ENCODE results near the gene ZFHX3. TPM values are rescaled to one million over a fixed set of nuclear protein-coding genes. Genes with fewer than 3 reads are reported as not detected.

Gene ZFHX3
- total RNA-seq, 2 experiments from 2014 or later = 0.21 to 0.68 TPM

GRCh38 chr16:72946063-72946462, 101.9 kb downstream of the ZFHX3 start:
- H3K9me3 Mint-ChIP-seq = no peaks in the 10 kb centered on the region
- DNase-seq = no peak
- no peaks in the 10 kb centered on the region for H3K4me1 Mint-ChIP-seq (ENCODE audit: low read depth)
- no peaks in the 10 kb centered on the region for H3K36me3 Mint-ChIP-seq
- intact Hi-C loops (cut with micrococcal nuclease) = no loop called here
- no peak overlapping the region for H3K4me3 Mint-ChIP-seq
- ChIA-PET POLR2A (no interaction called here), CTCF (no interaction called here)
- no peaks in the 10 kb centered on the region for H3K27me3 Mint-ChIP-seq
- H3K27ac Mint-ChIP-seq = no peak overlapping the region

- H3K4me3 Mint-ChIP-seq = no peak overlapping the region
- POLR2A ChIA-PET = no interaction called here
- H3K36me3 Mint-ChIP-seq = no peaks in the 10 kb centered on the region
- H3K9me3 Mint-ChIP-seq = no peaks in the 10 kb centered on the region
- H3K27ac Mint-ChIP-seq = no peak overlapping the region
- H3K27me3 Mint-ChIP-seq = no peaks in the 10 kb centered on the region
- no peaks in the 10 kb centered on the region for H3K4me1 Mint-ChIP-seq (ENCODE audit: low read depth)
- DNase-seq = no peak
- CTCF ChIA-PET = no interaction called here
- intact Hi-C loops (cut with micrococcal nuclease) = no loop called here
These were observed 102.3 kb downstream of the ZFHX3 start for GRCh38 chr16:72945611-72946010.

GRCh38 chr16:72944757-72945485, 103.0 kb downstream of the ZFHX3 start:
- Mint-ChIP-seq H3K27me3 (no peaks in the 10 kb centered on the region), H3K27ac (no peak overlapping the region), H3K4me1 (ENCODE audit: low read depth) (no peaks in the 10 kb centered on the region), H3K4me3 (no peak overlapping the region), H3K36me3 (no peaks in the 10 kb centered on the region), H3K9me3 (no peaks in the 10 kb centered on the region)
- POLR2A ChIA-PET = no interaction called here
- intact Hi-C loops (cut with micrococcal nuclease) = no loop called here
- CTCF ChIA-PET = no interaction called here
- no peak for DNase-seq

- ChIA-PET POLR2A (no interaction called here), CTCF (no interaction called here)
- H3K4me1 Mint-ChIP-seq (ENCODE audit: low read depth) = no peaks in the 10 kb centered on the region
- intact Hi-C loops (cut with micrococcal nuclease) = no loop called here
- H3K27me3 Mint-ChIP-seq = no peaks in the 10 kb centered on the region
- no peak overlapping the region for H3K4me3 Mint-ChIP-seq
- no peak overlapping the region for H3K27ac Mint-ChIP-seq
- no peaks in the 10 kb centered on the region for H3K36me3 Mint-ChIP-seq
- H3K9me3 Mint-ChIP-seq = no peaks in the 10 kb centered on the region
- no peak for DNase-seq
These were observed 105.9 kb downstream of the ZFHX3 start for GRCh38 chr16:72942021-72942420.

GRCh38 chr16:72940886-72941285, 107.0 kb downstream of the ZFHX3 start:
- Mint-ChIP-seq H3K36me3 (no peaks in the 10 kb centered on the region), H3K27me3 (no peaks in the 10 kb centered on the region), H3K27ac (no peak overlapping the region), H3K9me3 (no peaks in the 10 kb centered on the region), H3K4me1 (ENCODE audit: low read depth) (no peaks in the 10 kb centered on the region), H3K4me3 (no peak overlapping the region)
- intact Hi-C loops (cut with micrococcal nuclease) = no loop called here
- POLR2A ChIA-PET = no interaction called here
- CTCF ChIA-PET = no interaction called here
- DNase-seq = no peak

- Mint-ChIP-seq H3K9me3 (no peaks in the 10 kb centered on the region), H3K4me1 (ENCODE audit: low read depth) (no peaks in the 10 kb centered on the region), H3K36me3 (no peaks in the 10 kb centered on the region), H3K27ac (no peak overlapping the region), H3K4me3 (no peak overlapping the region), H3K27me3 (peaks cover 2% of the 10 kb centered on the region)
- POLR2A ChIA-PET = no interaction called here
- CTCF ChIA-PET = no interaction called here
- intact Hi-C loops (cut with micrococcal nuclease) = no loop called here
- DNase-seq = no peak
These were observed 108.7 kb downstream of the ZFHX3 start for GRCh38 chr16:72939247-72939646.

- Mint-ChIP-seq H3K4me3 (no peak overlapping the region), H3K9me3 (no peaks in the 10 kb centered on the region), H3K36me3 (no peaks in the 10 kb centered on the region), H3K27ac (no peak overlapping the region), H3K27me3 (peaks cover 2% of the 10 kb centered on the region), H3K4me1 (ENCODE audit: low read depth) (no peaks in the 10 kb centered on the region)
- no peak for DNase-seq
- POLR2A ChIA-PET = no interaction called here
- intact Hi-C loops (cut with micrococcal nuclease) = no loop called here
- CTCF ChIA-PET = no interaction called here
These were observed 109.1 kb downstream of the ZFHX3 start for GRCh38 chr16:72938795-72939164.

- no peak overlapping the region for H3K27ac Mint-ChIP-seq
- ChIA-PET CTCF (no interaction called here), POLR2A (no interaction called here)
- no peaks in the 10 kb centered on the region for H3K36me3 Mint-ChIP-seq
- no peaks in the 10 kb centered on the region for H3K9me3 Mint-ChIP-seq
- intact Hi-C loops (cut with micrococcal nuclease) = no loop called here
- peaks cover 2% of the 10 kb centered on the region for H3K27me3 Mint-ChIP-seq
- no peak overlapping the region for H3K4me3 Mint-ChIP-seq
- no peak for DNase-seq
- H3K4me1 Mint-ChIP-seq (ENCODE audit: low read depth) = no peaks in the 10 kb centered on the region
These were observed 109.8 kb downstream of the ZFHX3 start for GRCh38 chr16:72937916-72938794.

GRCh38 chr16:72937360-72937759, 110.6 kb downstream of the ZFHX3 start:
- intact Hi-C loops (cut with micrococcal nuclease) = no loop called here

GRCh38 chr16:72936408-72936807, 111.5 kb downstream of the ZFHX3 start:
- Mint-ChIP-seq H3K27ac (no peak overlapping the region), H3K9me3 (no peaks in the 10 kb centered on the region), H3K36me3 (no peaks in the 10 kb centered on the region), H3K4me3 (no peak overlapping the region), H3K27me3 (peaks cover 2% of the 10 kb centered on the region), H3K4me1 (ENCODE audit: low read depth) (no peaks in the 10 kb centered on the region)
- CTCF ChIA-PET = interaction anchor here (0.5 kb wide), 1 partner anchor 99 kb away, joined by 3 read pairs; no protein-coding TSS in a partner anchor
- POLR2A ChIA-PET = no interaction called here
- DNase-seq = no peak
- intact Hi-C loops (cut with micrococcal nuclease) = no loop called here

More at GRCh38 chr16:72937360-72937759, 110.6 kb downstream of the ZFHX3 start:
- DNase-seq = no peak
- Mint-ChIP-seq H3K27me3 (peaks cover 2% of the 10 kb centered on the region), H3K27ac (no peak overlapping the region), H3K36me3 (no peaks in the 10 kb centered on the region), H3K4me3 (no peak overlapping the region), H3K4me1 (ENCODE audit: low read depth) (no peaks in the 10 kb centered on the region), H3K9me3 (no peaks in the 10 kb centered on the region)
- ChIA-PET CTCF (no interaction called here), POLR2A (no interaction called here)

GRCh38 chr16:72935896-72936295, 112.0 kb downstream of the ZFHX3 start:
- ChIA-PET POLR2A (no interaction called here), CTCF (no interaction called here)
- intact Hi-C loops (cut with micrococcal nuclease) = no loop called here
- DNase-seq = no peak
- Mint-ChIP-seq H3K9me3 (no peaks in the 10 kb centered on the region), H3K4me1 (ENCODE audit: low read depth) (no peaks in the 10 kb centered on the region), H3K27ac (no peak overlapping the region), H3K36me3 (no peaks in the 10 kb centered on the region), H3K27me3 (peaks cover 2% of the 10 kb centered on the region), H3K4me3 (no peak overlapping the region)

- H3K4me3 Mint-ChIP-seq = no peak overlapping the region
- H3K27me3 Mint-ChIP-seq = peaks cover 2% of the 10 kb centered on the region
- CTCF ChIA-PET = no interaction called here
- H3K36me3 Mint-ChIP-seq = no peaks in the 10 kb centered on the region
- POLR2A ChIA-PET = no interaction called here
- no peaks in the 10 kb centered on the region for H3K9me3 Mint-ChIP-seq
- H3K27ac Mint-ChIP-seq = no peak overlapping the region
- no peak for DNase-seq
- intact Hi-C loops (cut with micrococcal nuclease) = no loop called here
- H3K4me1 Mint-ChIP-seq (ENCODE audit: low read depth) = no peaks in the 10 kb centered on the region
These were observed 113.1 kb downstream of the ZFHX3 start for GRCh38 chr16:72934636-72935403.
